Keratinocyte (primary cell): Measurements from ENCODE around the gene ATP8A2.
"Not testable (repeated sequence)": the region's sequence is repeated elsewhere in the genome, so short reads cannot be mapped to it uniquely, and the experiment has no call there.

Experiments used
- CTCF ChIP-seq, 3 experiments: IDR thresholded peaks in 1 of 3; conservative IDR thresholded peaks in 1 of 3; optimal IDR thresholded peaks in 1 of 3; 2 replicates in 2 of 3; 3 replicates in 1 of 3; pipeline versions ENCODE3 to v1.5.1; 2011; ENCODE audit warnings: low read length in 3 of 3, mild to moderate bottlenecking in 3 of 3, moderate library complexity in 2 of 3, control low read depth in 1 of 3, inconsistent platforms in 1 of 3; ENCODE audit not compliant: insufficient read depth in 2 of 3; ENCODE audit errors: extremely low read depth in 1 of 3
- EZH2 ChIP-seq: IDR thresholded peaks from one replicate; pipeline ENCODE4 v1.6.1; 2012; ENCODE audit warnings: inconsistent platforms, mild to moderate bottlenecking, low read length, moderate library complexity

GRCh38 chr13:26068372-26068771 lies 696.6 kb downstream of the ATP8A2 start:
- not testable (repeated sequence) for TF ChIP-seq CTCF (optimal IDR thresholded peaks at IDR 0.05 in 1 of 3, IDR thresholded peaks at IDR 0.05 in 1 of 3, conservative IDR thresholded peaks at IDR 0.05 in 1 of 3; ENCODE audit: extremely low read depth in 1 of 3, insufficient read depth in 2 of 3, low read length in 3 of 3); EZH2
